ENCODE data around the gene PTPRN2.

- no peak for TF ChIP-seq CHD2 (IDR thresholded peaks at IDR 0.05; ENCODE audit: low read depth, low read length)
- no peak for TF ChIP-seq STAT5B (CRISPR knock-in tag; IDR thresholded peaks at IDR 0.05)
- TF ChIP-seq ZNF441 (CRISPR knock-in tag; IDR thresholded peaks at IDR 0.05; ENCODE audit: borderline replicate concordance), result no peak
- no peak for TF ChIP-seq MXI1 (IDR thresholded peaks at IDR 0.05; ENCODE audit: borderline replicate concordance, low read depth, low read length)
- no peak for TF ChIP-seq CTCF (CRISPR knock-in tag; IDR thresholded peaks at IDR 0.05)
- no peak for TF ChIP-seq POLR2AphosphoS5 (IDR thresholded peaks at IDR 0.05; ENCODE audit: low read depth, low read length)
- TF ChIP-seq ZNF3 (CRISPR knock-in tag; IDR thresholded peaks at IDR 0.05), result no peak
- no peak for TF ChIP-seq NR3C1 (CRISPR knock-in tag; IDR thresholded peaks at IDR 0.05)
- TF ChIP-seq ZXDC (CRISPR knock-in tag; IDR thresholded peaks at IDR 0.05), result no peak
- TF ChIP-seq ZNF264 (CRISPR knock-in tag; IDR thresholded peaks at IDR 0.05), result no peak
- TF ChIP-seq YEATS4 (CRISPR knock-in tag; IDR thresholded peaks at IDR 0.05; ENCODE audit: borderline replicate concordance), result no peak
- TF ChIP-seq ZNF24 (IDR thresholded peaks at IDR 0.05), result no peak
- TF ChIP-seq U2AF2 (IDR thresholded peaks at IDR 0.05; ENCODE audit: low read depth, low read length), result no peak
Measured at GRCh38 chr7:158384746-158385145, 202.9 kb downstream of the PTPRN2 start.
